HG02759 (cell line): Measurements from ENCODE around the gene STK11.

Experiments
- ATAC-seq: cut with Tn5 transposase; IDR thresholded peaks from one replicate; pipeline ENCODE4 v1.9.1; 2021; ENCODE audit warnings: mild to moderate bottlenecking, moderate library complexity; ENCODE audit not compliant: unreplicated experiment

STK11 gene

GRCh38 chr19:1248786-1249297, 43.3 kb downstream of the STK11 start:
- peak; percentile 30 for ATAC-seq

GRCh38 chr19:1249298-1249989, 43.9 kb downstream of the STK11 start:
- ATAC-seq: peak; percentile 57

- no peak for ATAC-seq
Measured at GRCh38 chr19:1249990-1250436, 44.4 kb downstream of the STK11 start.

- no peak for ATAC-seq
Measured at GRCh38 chr19:1250437-1251260, 45.1 kb downstream of the STK11 start.

- ATAC-seq: no peak
Measured at GRCh38 chr19:1251330-1252220, 46.0 kb downstream of the STK11 start.

- ATAC-seq: no peak
Measured at GRCh38 chr19:1252221-1252820, 46.7 kb downstream of the STK11 start.

GRCh38 chr19:1252821-1253513, 47.4 kb downstream of the STK11 start:
- ATAC-seq: no peak

- ATAC-seq: no peak
Measured at GRCh38 chr19:1253514-1254080, 48.0 kb downstream of the STK11 start.

- ATAC-seq: no peak
Measured at GRCh38 chr19:1254081-1254527, 48.5 kb downstream of the STK11 start.

GRCh38 chr19:1254530-1255185, 49.1 kb downstream of the STK11 start:
- no peak for ATAC-seq

GRCh38 chr19:1255186-1256161, 49.9 kb downstream of the STK11 start:
- ATAC-seq: no peak

GRCh38 chr19:1256646-1257474, 51.3 kb downstream of the STK11 start:
- no peak for ATAC-seq

GRCh38 chr19:1257475-1258162, 52.0 kb downstream of the STK11 start:
- ATAC-seq: no peak

- no peak for ATAC-seq
Measured at GRCh38 chr19:1258163-1258492, 52.5 kb downstream of the STK11 start.

GRCh38 chr19:1258707-1259205, 53.2 kb downstream of the STK11 start:
- ATAC-seq: no peak

GRCh38 chr19:1259206-1259875, 53.8 kb downstream of the STK11 start:
- peak; percentile 34 for ATAC-seq
